Measurements from ENCODE around the gene SLC25A34. TPM values are rescaled to one million over a fixed set of nuclear protein-coding genes. Genes with fewer than 3 reads are reported as not detected.
A peak's percentile ranks its signal among the peaks of the same experiment; 100 is the strongest.

The SLC25A34 gene
- total RNA-seq, 1 donor from 2014 or later: 0.90 TPM

- H3K27ac Mint-ChIP-seq (ENCODE audit: unreplicated experiment): no peak overlapping the region
- no peaks in the 10 kb centered on the region for H3K9me3 Mint-ChIP-seq (ENCODE audit: low read depth)
- TF ChIP-seq CTCF (IDR thresholded peaks at IDR 0.05): no peak
- no peak for DNase-seq (ENCODE audit: low spot score)
- H3K4me1 Mint-ChIP-seq (ENCODE audit: low read depth): peaks cover 7% of the 10 kb centered on the region
- no peaks in the 10 kb centered on the region for H3K27me3 Mint-ChIP-seq (ENCODE audit: low read depth)
- H3K4me3 Mint-ChIP-seq (ENCODE audit: unreplicated experiment): no peak overlapping the region
- H3K36me3 Mint-ChIP-seq (ENCODE audit: low read depth): peaks cover 2% of the 10 kb centered on the region
Observed at GRCh38 chr1:15739259-15739658, 3.2 kb downstream of the SLC25A34 start.

GRCh38 chr1:15739745-15740144 lies 3.7 kb downstream of the SLC25A34 start:
- H3K9me3 Mint-ChIP-seq (ENCODE audit: low read depth): no peaks in the 10 kb centered on the region
- no peak overlapping the region for H3K27ac Mint-ChIP-seq (ENCODE audit: unreplicated experiment)
- TF ChIP-seq CTCF (IDR thresholded peaks at IDR 0.05): peak; percentile 49
- no peaks in the 10 kb centered on the region for H3K27me3 Mint-ChIP-seq (ENCODE audit: low read depth)
- peaks cover 2% of the 10 kb centered on the region for H3K36me3 Mint-ChIP-seq (ENCODE audit: low read depth)
- peaks cover 7% of the 10 kb centered on the region for H3K4me1 Mint-ChIP-seq (ENCODE audit: low read depth)
- H3K4me3 Mint-ChIP-seq (ENCODE audit: unreplicated experiment): no peak overlapping the region
- no peak for DNase-seq (ENCODE audit: low spot score)

GRCh38 chr1:15740924-15741850 lies 5.1 kb downstream of the SLC25A34 start:
- no peaks in the 10 kb centered on the region for H3K9me3 Mint-ChIP-seq (ENCODE audit: low read depth)

GRCh38 chr1:15742339-15742801 lies 6.3 kb downstream of the SLC25A34 start, which contains the start of gene TMEM82:
TMEM82 (plus strand) TSS chr1:15742499; CDS start chr1:15742560, 61 bp downstream.
- no peak within 1 kb of the TSS for H3K4me3 Mint-ChIP-seq (ENCODE audit: unreplicated experiment)
- H3K4me1 Mint-ChIP-seq (ENCODE audit: low read depth): peaks cover 18% of the 10 kb centered on the region
- H3K9me3 Mint-ChIP-seq (ENCODE audit: low read depth): no peaks in the 10 kb centered on the region
- H3K27me3 Mint-ChIP-seq (ENCODE audit: low read depth): no peaks in the 10 kb centered on the region
- DNase-seq (ENCODE audit: low spot score): no peak
- TF ChIP-seq CTCF (IDR thresholded peaks at IDR 0.05): no peak
- H3K27ac Mint-ChIP-seq (ENCODE audit: unreplicated experiment): no peak within 1 kb of the TSS
- peaks cover 2% of the 10 kb centered on the region for H3K36me3 Mint-ChIP-seq (ENCODE audit: low read depth)

More at GRCh38 chr1:15740924-15741850, 5.1 kb downstream of the SLC25A34 start:
- no peak overlapping the region for H3K4me3 Mint-ChIP-seq (ENCODE audit: unreplicated experiment)
- TF ChIP-seq CTCF (IDR thresholded peaks at IDR 0.05): peak; percentile 88
- peaks cover 10% of the 10 kb centered on the region for H3K4me1 Mint-ChIP-seq (ENCODE audit: low read depth)
- H3K27ac Mint-ChIP-seq (ENCODE audit: unreplicated experiment): no peak overlapping the region
- no peaks in the 10 kb centered on the region for H3K27me3 Mint-ChIP-seq (ENCODE audit: low read depth)
- H3K36me3 Mint-ChIP-seq (ENCODE audit: low read depth): peaks cover 2% of the 10 kb centered on the region
- no peak for DNase-seq (ENCODE audit: low spot score)

- no peak for DNase-seq (ENCODE audit: low spot score)
- Mint-ChIP-seq H3K9me3 (ENCODE audit: low read depth) (no peaks in the 10 kb centered on the region), H3K27ac (ENCODE audit: unreplicated experiment) (no peak overlapping the region), H3K36me3 (ENCODE audit: low read depth) (peaks cover 2% of the 10 kb centered on the region), H3K27me3 (ENCODE audit: low read depth) (no peaks in the 10 kb centered on the region), H3K4me3 (ENCODE audit: unreplicated experiment) (no peak overlapping the region), H3K4me1 (ENCODE audit: low read depth) (peaks cover 37% of the 10 kb centered on the region)
- no peak for TF ChIP-seq CTCF (IDR thresholded peaks at IDR 0.05)
Observed at GRCh38 chr1:15744122-15744679, 8.1 kb downstream of the SLC25A34 start.
